ENCODE results near the gene ELFN2. TPM values are rescaled to one million over a fixed set of nuclear protein-coding genes. Genes with fewer than 3 reads are reported as not detected.

ELFN2 gene
- polyA plus RNA-seq, 2 of the 4 experiments (the other 2 are of a cell fraction): 0.94 to 8.1 TPM

- ATAC-seq: no peak
- Histone ChIP-seq H3K4me2 (no peak overlapping the region), H3K4me3 (no peak overlapping the region), H3K9me3 (no peaks in the 10 kb centered on the region), H3K27ac (no peak overlapping the region), H3K4me1 (no peaks in the 10 kb centered on the region)
- ChIA-PET CTCF (interaction anchor here (0.6 to 2.4 kb wide), 2 partner anchors 20 to 93 kb away, joined by 3 to 11 read pairs; no protein-coding TSS in a partner anchor), POLR2A (no interaction called here)
- no peak for FAIRE-seq
- DNase-seq (ENCODE audit: low read depth in 1 of 2, low spot score in 1 of 2): no peak
- TF ChIP-seq ESRRA (IDR thresholded peaks at IDR 0.05; ENCODE audit: borderline replicate concordance, low read length) (no peak), RNF2 (IDR thresholded peaks at IDR 0.05; ENCODE audit: borderline replicate concordance, low read depth) (no peak), SMC3 (IDR thresholded peaks at IDR 0.05) (no peak), RFX5 (IDR thresholded peaks at IDR 0.05) (no peak), CHD2 (IDR thresholded peaks at IDR 0.05; ENCODE audit: low read length, partially characterized antibody) (no peak), FOSL2 (IDR thresholded peaks at IDR 0.05) (no peak), FOSL2 (CRISPR knock-in tag; IDR thresholded peaks at IDR 0.05) (no peak), HOXB5 (CRISPR knock-in tag; IDR thresholded peaks at IDR 0.05) (no peak), CEBPB (IDR thresholded peaks at IDR 0.05) (no peak)
- TF ChIP-seq, protein P1, sequence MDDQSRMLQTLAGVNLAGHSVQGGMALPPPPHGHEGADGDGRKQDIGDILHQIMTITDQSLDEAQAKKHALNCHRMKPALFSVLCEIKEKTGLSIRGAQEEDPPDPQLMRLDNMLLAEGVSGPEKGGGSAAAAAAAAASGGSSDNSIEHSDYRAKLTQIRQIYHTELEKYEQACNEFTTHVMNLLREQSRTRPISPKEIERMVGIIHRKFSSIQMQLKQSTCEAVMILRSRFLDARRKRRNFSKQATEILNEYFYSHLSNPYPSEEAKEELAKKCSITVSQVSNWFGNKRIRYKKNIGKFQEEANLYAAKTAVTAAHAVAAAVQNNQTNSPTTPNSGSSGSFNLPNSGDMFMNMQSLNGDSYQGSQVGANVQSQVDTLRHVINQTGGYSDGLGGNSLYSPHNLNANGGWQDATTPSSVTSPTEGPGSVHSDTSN (IDR thresholded peaks at IDR 0.05): no peak
- TF ChIP-seq, protein P2, sequence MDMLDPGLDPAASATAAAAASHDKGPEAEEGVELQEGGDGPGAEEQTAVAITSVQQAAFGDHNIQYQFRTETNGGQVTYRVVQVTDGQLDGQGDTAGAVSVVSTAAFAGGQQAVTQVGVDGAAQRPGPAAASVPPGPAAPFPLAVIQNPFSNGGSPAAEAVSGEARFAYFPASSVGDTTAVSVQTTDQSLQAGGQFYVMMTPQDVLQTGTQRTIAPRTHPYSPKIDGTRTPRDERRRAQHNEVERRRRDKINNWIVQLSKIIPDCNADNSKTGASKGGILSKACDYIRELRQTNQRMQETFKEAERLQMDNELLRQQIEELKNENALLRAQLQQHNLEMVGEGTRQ (IDR thresholded peaks at IDR 0.05): no peak
- 100% methylated on average over 1 of the region's 8 CpGs for WGBS (ENCODE audit: missing lambda C conversion rate)
Measured at GRCh38 chr22:37409031-37409430, 18.2 kb downstream of the ELFN2 start.

DNA sequence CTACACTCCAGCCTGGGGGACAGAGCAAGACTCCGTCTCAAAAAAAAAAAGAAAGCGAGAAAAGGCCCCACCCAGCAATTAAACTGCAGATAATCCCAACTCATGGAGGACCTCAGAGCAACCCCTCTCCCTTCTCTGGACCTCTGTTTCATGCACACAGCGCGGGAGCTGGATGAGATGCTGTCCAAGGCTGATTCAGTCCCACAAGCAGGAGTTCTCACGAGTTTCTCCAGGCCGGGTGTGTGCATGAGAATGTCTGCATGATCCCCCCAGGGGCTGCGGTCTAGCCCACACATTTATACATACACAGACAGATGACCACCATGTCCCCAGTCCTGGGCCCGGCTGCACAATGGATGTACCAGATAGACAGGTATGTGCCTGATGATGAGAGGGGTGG, 19.4 kb downstream of the ELFN2 start:
- Histone ChIP-seq H3K4me3 (no peak overlapping the region), H3K4me1 (no peaks in the 10 kb centered on the region), H3K27ac (no peak overlapping the region), H3K9me3 (no peaks in the 10 kb centered on the region), H3K4me2 (no peak overlapping the region)
- DNase-seq (ENCODE audit: low read depth in 1 of 2, low spot score in 1 of 2) (no peak), ATAC-seq (no peak), FAIRE-seq (no peak)
- TF ChIP-seq ZNF302 (CRISPR knock-in tag; IDR thresholded peaks at IDR 0.05) (no peak), CHD2 (IDR thresholded peaks at IDR 0.05; ENCODE audit: low read length, partially characterized antibody) (no peak), NR3C1 (IDR thresholded peaks at IDR 0.05) (no peak), BCL3 (IDR thresholded peaks at IDR 0.05) (no peak), KDM5A (IDR thresholded peaks at IDR 0.05) (no peak), HOXA7 (CRISPR knock-in tag; IDR thresholded peaks at IDR 0.05) (no peak), PHF8 (IDR thresholded peaks at IDR 0.05; ENCODE audit: borderline replicate concordance, low read depth) (no peak), CEBPB (IDR thresholded peaks at IDR 0.05) (no peak), FOSL2 (IDR thresholded peaks at IDR 0.05) (no peak), FOSL2 (CRISPR knock-in tag; IDR thresholded peaks at IDR 0.05) (no peak)
- TF ChIP-seq, protein P3, sequence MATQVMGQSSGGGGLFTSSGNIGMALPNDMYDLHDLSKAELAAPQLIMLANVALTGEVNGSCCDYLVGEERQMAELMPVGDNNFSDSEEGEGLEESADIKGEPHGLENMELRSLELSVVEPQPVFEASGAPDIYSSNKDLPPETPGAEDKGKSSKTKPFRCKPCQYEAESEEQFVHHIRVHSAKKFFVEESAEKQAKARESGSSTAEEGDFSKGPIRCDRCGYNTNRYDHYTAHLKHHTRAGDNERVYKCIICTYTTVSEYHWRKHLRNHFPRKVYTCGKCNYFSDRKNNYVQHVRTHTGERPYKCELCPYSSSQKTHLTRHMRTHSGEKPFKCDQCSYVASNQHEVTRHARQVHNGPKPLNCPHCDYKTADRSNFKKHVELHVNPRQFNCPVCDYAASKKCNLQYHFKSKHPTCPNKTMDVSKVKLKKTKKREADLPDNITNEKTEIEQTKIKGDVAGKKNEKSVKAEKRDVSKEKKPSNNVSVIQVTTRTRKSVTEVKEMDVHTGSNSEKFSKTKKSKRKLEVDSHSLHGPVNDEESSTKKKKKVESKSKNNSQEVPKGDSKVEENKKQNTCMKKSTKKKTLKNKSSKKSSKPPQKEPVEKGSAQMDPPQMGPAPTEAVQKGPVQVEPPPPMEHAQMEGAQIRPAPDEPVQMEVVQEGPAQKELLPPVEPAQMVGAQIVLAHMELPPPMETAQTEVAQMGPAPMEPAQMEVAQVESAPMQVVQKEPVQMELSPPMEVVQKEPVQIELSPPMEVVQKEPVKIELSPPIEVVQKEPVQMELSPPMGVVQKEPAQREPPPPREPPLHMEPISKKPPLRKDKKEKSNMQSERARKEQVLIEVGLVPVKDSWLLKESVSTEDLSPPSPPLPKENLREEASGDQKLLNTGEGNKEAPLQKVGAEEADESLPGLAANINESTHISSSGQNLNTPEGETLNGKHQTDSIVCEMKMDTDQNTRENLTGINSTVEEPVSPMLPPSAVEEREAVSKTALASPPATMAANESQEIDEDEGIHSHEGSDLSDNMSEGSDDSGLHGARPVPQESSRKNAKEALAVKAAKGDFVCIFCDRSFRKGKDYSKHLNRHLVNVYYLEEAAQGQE (IDR thresholded peaks at IDR 0.05): no peak
- POLR2A ChIA-PET: no interaction called here
- WGBS (ENCODE audit: missing lambda C conversion rate): 100% methylated on average over 5 of the region's 8 CpGs
- CTCF ChIA-PET: interaction anchor here (0.6 to 2.4 kb wide), 2 partner anchors 21 to 32 kb away, joined by 3 to 11 read pairs; no protein-coding TSS in a partner anchor

All from A549 (cell line).